Right kidney (tissue), 1 donor: ENCODE results near the gene ADGRA1.
"Not testable (repeated sequence)": the region's sequence is repeated elsewhere in the genome, so short reads cannot be mapped to it uniquely, and the experiment has no call there.

Experiments
- DNase-seq: peaks from one replicate; pipeline ENCODE4 v3.0.0-alpha.2; 2016

ADGRA1 gene

DNA sequence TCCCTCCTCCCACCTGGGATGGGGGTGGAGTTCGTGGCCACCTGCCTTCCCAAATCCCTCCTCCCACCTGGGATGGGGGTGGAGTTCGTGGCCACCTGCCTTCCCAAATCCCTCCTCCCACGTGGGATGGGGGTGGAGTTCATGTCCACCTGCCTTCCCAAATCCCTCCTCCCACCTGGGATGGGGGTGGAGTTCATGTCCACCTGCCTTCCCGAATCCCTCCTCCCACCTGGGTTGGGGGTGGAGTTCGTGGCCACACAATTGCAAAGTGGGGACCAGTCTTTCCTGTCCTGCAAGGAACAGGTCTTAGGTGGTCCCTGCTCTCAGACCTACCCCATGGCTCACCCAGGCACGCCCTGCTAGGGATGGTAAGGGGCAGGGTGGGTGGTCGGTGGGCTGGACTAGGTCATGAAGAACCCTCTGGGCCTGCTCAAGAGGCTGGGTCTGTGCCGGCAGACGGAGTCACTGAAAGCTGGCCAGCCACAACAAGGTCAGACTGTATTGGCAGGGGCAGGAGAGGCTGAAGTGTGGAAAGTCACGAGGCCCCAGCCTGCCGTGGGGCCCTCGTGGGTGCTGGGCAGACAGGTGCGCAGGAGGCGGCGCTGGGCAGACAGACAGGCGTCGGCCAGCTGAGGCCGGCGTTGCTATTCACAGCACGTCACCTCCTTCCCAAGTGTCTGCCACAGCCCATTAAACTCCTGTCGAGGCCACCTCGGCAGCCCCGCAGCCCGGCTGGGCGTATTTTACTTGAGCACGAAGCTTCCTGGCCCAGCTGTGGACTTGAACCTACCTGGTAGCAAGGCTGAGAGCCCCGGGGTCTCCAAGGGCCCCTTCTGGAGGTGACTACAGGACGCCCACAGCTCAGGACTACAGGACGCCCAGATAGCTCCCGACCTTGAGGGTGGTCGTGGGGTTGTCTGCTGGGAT is 76.4 kb downstream of the ADGRA1 start:
- no peak for DNase-seq

DNA sequence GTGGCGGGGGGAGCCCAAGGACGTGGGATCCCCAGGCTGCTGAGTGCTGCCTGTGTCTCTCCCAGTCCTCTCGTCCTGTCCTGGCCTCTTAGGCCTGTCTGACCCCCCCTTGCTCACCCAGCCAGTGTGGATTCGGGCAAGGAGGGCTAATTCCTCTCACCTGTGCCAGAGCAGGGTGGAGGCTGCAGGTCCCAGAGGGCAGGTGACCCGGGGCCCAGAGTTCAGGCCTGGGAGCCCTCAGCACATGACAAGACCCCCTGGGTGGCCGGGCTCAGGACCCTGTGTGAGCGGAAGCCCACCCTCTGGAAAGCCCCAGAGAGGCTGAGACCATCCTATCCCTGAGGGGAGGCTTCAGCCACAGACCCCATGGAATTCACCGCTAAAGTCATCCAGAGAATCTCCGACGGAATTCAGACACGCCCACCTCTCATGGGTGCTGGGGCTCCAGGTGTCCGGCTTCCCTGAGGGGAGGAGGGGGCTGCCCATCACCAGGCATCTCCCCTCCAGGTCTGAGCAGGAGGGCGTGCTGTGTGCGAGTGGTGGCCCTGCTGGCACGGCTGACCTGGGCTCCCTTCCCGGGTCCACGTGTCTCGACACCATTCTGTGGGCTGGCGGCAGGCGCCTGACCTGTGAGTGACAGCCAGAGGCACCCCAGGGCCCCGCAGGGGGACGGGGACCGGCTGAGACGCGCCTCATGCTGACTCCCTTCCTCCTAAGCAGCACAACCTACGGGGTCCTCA is 77.3 kb downstream of the ADGRA1 start:
- no peak for DNase-seq

DNA sequence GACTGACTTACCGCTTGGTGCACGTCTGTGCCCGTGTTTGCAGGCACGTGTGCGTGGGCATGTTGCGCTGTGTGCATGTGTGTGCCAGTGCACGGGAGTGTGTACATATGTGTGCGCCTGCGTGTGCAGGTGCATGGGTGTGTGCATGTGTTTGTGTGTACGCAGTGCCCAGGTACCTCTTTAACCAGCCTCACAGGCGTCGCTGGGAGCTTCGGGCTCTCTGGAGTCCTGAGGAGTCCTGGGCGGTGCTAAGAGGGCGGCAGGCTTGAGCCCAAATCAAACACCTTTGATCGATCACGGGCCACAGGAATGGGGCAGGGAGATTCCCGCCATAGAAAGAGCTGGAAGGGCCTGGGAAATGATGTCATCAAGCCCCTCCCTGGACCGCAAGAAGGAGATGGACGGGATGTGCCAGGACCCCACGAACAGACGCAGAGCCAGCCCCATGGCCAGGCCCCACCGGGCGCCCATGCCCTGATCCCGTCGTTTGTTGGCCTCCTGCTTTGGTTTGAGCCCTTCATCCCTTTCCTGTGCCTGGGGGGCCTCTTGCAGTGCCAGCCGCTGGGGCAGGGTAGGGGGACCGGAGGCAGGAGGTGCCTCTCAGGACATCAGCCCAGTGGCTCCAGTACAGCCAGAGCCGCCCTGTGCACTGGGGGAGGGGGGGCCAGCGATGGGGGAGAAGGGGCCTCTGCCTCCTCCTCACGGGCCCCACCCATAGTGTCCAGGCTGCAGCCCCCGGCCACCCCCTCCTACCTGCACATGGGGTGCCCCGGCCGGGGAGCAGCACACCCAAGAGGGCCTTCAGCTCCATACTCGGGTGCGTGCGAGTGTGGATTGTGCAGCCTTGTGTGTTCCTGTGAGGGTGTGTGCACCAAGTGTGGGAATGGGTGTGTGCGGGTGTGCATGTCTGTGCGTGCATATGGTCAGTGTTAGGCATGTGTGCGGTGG is 78.1 kb downstream of the ADGRA1 start:
- DNase-seq = no peak

DNA sequence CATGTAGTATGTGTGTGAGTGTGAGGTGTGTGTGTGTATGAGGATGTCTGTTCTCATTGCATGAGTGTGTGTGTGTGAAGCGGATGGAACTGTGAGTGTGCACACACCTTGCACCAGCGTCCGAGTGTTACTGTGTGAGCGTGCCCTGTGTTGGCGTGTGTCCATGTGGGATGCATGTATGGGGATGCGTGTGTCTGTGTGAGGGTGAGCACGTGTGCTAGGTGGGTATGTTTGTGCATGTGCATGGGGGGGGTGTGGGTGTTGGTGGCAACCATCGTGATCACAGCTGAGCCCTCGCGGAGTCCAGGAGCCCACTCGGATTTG is 78.7 kb downstream of the ADGRA1 start:
- no peak for DNase-seq

DNA sequence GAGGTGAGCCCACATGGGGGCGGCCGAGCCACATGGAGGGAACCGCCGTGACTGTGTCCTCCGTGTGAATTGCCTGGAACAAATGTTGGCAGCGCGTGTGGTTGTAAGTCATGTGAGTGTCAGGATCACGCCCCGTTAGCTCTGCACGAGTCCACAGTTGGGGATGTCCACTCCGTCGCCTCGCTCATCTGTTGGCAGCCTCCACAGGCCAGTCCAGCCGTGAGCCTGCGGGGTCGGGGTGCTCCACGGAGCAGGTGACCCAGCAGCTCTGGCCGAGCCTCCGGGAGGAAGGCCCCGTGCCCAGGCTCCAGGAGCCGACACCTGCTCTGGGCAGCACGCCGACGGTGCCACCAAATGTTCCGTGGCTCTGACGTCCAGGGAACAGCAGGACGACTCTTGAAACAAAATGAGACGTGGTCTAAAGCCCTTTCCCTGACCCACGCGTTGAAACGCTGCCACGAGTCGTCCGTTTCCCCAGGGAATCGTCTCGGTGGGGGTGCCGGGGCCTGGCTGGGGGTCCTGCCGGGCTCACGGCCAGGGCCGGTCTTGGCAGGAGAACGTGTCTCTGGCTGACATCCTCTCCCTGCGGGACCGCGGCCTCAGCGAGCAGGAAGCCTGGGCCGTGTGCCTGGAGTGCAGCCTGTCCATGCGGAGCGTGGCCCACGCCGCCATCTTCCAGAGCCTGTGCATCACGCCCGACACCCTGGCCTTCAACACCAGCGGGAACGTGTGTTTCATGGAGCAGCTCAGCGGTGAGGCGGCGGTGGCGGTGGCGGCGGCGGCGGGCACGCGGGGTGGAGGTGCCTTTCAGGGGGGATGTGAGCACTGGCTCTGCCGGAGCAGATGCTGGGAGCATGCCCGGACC is 79.3 kb downstream of the ADGRA1 start:
- no peak for DNase-seq

DNA sequence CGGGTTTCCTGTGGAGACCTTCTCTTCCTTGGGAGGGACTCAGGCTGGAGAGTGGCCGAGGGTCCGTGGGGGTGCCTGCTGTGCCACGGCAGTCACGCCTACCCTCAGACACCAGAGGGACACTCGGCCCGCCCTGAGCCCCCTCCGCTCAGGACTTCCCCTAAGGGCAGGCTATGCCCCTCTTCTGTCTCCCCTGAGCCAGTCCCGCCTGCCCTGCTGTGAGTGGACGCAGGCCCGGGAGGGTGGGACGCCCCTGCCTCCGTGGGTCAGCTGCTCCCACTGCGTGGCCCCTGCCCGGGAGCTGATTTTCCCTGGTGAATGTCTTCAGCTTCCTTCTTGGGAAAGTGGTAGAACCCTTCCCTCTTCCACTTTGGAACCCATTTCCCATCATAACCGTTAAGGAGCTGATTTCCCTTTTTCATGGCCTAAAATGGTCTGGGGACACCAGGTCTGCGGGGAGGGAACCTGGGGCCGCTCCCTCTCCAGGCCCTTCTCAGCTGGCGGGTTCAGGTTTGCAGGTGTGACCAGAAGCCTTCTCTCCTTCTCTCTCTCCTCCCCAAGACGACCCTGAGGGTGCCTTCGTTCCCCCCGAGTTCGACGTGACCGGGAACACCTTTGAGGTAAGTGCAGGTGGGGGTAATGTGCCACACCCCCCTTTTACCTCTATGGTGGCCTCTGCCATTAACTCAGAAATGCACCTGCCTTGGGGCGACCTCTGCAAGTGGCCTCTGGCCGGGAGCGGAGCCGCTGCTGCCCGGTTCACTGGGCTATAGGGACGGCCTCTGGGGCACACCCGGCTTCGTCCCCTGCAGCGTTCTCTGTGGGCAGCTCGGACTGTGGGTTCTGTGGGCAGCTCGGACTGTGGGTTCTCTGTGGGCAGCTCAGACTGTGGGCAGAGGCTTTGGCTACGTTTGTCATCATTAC is 80.2 kb downstream of the ADGRA1 start:
- DNase-seq = no peak

DNA sequence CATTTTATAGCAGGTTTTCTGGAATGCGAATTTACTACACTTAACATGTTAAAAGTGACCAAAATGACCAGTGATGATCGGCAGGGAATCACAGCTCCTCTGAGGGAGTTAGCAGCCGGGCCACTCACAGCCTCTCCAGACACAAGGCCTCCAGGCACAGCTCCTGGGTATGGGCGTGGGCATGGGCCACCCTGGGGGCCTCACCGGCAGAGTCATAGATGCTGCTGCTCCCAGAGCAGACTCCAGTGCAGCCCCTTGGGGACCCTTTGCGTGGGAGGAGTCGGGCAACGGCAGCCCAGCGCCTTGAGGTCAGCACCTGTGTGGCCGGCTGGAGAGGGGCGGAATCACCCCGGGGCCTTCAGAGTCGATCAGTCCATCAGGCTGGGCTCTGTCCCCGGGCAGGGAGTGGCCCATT is 80.9 kb downstream of the ADGRA1 start:
- no peak for DNase-seq

DNA sequence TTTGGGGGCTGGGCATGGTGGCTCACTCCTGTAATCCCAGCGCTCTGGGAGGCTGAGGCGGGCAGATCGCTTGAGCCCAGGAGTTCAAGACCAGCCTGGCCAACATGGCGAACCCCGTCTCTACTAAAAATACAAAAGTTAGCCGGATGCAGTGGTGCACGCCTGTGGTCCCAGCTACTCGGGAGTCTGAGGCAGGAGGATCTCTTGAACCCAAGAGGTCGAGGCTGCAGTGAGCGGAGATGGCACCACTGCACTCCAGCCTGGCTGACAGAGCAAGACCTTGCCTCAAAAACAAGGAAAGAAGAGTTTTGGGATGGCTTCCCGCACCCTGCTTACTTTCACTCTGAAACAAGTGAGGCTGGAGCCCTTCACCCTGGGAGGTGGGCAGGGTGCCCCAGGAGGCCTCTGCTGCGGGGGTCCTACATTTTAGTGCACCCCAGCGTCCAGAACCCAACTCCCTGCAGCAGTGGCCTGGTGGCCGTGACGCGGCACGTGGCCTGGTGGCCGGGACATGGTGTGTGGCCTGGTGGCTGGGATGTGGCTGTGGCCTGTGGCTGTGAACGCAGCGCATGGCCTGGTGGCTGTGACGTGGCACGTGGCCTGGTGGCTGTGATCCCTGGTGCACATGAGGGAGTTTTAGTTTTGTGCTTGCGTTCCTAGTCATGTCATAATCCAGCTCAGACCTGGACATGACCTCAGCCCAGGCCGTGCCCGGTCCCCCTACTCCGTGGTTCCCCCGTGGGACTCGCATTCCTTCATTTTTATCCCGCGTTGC is 81.6 kb downstream of the ADGRA1 start:
- DNase-seq = no peak

DNA sequence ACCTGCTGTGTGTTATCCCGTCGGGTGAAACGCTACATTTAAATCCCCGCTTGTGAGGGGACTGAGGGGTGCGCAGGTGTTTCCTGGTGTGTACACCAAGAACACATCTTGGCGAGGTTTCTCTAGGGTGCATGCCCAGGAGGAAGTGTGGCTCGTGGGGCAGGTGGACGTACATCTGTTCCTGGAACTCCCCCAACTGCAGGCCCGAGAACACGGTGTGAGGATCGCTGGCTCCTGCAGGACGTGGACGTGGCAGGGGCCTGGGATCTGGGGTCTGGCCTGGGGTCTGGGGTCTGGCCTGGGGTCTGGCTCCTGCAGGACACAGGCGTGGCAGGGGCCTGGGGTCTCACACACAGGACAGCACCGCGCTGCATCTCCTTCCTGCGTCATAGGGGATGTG is 82.4 kb downstream of the ADGRA1 start:
- no peak for DNase-seq

DNA sequence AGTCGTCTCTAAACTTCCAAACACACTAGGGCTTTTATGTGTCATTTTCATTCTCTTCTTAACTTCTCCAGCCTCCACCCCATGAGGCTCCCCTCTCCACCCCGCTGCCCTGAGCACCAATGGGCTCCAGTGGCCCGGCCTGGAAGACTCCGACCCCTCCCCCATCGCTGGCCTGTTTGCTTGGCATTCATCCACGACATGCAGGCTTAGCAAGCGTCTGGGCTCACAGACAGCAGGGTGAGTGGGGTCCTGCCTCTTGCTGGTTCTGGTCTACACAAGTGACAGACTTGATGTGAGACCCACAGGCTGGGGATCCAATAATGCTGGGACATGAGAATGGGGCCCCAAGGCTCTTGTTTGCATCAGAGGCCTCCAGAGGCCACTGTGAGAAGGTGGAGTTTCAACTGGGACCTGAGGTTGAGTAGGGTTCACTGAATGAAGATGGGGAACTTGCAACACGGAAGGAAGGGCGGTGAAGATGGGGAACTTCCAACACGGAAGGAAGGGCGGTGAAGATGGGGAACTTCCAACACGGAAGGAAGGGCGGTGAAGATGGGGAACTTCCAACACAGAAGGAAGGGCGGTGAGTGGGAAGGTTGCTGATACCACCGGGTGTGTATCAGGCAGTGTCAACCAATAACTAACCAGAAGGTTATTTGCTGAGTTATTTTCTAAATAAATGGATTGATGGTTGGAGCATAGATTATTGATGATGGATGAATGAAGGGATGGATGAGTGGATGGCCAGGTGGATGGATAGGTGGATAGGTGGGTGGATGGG is 86.3 kb downstream of the ADGRA1 start:
- DNase-seq = no peak

DNA sequence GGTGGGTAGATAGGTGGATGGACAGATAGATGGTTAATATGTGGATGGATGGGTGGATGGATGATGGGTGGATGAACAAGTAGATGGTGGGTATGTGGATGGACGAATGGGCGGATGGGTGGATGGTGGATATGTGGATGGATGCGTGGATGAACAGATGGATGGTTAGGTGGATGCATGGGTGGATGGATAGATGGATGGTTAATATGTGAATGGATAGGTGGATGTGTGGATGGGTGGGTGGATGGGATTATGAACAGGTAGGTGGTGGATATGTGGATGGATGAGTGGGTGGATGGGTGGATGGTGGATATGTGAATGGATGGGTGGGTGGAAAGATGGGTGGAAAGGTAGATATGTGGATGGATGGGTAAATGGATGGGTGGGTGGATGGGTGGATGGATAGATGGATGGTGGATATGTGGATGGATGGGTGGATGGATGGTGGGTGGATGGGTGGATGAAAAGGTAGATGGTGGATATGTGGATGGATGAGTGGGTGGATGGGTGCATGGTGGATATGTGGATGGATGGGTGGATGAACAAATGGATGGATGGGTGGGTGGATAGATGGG is 87.1 kb downstream of the ADGRA1 start:
- no peak for DNase-seq

DNA sequence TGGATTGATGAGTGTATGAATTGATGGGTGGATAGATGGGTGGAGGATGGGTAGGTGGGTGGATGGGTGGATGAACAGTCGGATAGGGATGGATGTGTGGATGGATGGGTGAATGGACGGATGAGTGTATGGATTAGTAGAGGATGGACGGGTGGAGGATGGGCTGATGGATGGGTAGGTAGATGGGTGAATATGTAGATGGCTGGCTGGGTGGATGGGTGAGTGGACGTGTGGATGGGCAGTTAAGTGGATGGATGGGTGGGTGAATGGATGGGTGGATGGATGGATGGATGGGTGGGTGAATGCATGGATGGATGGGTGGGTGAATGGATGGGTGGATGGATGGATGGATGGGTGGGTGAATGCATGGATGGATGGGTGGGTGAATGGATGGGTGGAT is 87.9 kb downstream of the ADGRA1 start:
- DNase-seq = not testable (repeated sequence)

DNA sequence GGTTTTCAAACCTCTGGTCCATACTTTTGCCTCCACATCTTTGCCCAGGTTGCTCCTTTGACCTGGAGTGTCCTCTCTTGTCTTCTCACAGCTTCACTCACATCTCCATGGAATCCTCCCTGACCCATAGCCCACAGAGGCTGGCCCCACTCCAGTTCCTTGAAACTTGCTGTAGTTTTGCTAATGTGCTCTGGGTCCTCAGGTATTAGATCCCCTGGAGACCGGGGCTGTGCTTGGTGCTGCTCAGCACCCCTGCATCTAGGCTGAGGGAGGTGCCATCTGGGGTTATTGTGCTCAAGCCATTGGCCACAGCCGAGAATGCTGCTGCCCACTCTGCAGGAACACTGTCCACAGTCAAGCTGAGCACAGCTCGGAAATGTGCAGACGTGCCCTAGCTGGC is 88.8 kb downstream of the ADGRA1 start:
- DNase-seq = no peak

DNA sequence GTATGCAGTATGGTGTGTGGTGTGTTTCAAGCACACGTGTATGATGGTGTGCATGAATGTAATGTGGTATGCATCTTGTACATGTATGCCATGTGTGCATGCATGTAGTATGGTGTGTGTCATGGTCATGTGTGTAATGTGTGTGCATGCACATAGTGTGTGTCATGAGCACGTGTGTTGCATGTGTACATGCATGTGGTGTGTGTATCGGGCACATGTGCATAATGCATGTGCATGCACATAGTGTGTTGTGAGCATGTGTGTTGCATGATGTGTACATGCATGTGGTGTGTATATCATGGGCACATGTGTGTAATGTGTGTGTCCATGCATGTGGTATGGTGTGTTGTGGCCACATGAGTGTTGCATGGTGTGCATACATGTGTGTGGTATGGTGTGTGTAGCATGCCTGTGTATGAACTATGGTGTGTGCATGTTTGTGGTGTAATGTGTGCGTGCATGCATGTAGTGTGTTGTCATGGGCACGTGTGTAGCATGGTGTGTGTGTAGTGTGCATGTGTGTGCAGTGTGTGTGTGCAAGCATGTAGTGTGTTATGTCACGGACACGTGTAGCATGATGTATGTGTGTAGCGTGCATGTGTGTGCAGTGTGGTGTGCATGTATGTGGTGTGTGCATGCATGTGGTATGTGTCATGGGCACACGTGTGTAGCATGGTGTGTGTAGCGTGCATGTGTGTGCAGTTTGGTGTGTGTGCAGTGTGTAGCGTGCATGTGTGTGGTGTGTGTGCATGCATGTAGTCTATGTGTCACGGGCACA is 89.8 kb downstream of the ADGRA1 start:
- no peak for DNase-seq

DNA sequence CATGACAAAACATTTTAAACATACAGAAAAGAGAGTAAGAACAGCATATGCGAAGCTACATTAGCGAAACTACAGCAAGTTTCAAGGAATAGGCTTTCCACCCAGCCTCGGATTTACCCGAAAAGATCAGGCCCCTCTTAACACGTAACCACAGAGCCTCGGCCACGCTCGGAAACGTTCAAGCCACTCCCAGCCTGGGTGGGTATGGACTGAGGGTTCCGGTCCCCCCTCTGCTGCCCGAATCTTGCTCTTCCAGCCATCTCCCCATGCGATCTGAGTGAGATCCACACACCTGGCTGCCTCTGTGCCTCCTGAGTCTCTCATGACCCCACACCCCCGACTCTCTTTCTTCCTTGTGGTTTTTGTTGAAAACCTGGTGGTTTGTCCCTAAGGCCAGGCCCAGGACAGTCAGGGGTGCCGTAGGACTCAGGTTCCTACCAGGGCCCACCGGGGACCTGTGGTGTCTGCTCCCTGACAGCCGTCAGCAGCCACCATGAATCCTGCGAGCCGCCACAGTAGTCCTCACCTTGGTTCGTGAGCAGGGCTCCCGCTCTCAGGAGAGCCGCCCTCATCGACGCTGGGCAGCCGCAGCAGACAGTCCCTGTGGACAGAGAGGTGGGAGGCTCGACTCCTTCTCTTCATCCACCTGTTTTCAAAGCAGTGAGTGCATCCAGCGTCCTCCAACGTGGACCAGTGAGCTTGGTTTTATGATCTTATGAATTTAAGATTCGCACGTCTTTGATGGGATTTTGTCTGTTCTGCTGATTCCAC is 90.8 kb downstream of the ADGRA1 start:
- DNase-seq = no peak

DNA sequence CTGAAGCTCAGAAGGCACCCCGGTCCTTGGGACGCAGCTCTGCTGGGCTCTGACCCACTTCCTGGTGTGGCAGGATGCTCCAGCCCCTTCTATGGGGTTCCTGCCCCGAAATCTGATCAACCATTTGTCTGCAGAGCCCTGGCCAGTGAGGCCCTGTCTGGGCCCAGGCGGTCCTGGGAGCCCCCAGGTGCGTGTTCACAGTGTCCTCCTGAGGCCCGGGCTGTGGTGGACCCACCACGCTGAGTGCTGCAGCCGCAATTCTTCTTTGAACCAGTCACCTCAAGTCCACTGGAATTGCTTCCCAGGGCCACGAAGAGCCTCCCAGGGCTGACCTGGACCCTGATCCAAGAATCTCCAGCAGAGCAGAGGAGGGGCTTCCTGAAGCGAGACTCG is 91.4 kb downstream of the ADGRA1 start:
- DNase-seq = no peak

DNA sequence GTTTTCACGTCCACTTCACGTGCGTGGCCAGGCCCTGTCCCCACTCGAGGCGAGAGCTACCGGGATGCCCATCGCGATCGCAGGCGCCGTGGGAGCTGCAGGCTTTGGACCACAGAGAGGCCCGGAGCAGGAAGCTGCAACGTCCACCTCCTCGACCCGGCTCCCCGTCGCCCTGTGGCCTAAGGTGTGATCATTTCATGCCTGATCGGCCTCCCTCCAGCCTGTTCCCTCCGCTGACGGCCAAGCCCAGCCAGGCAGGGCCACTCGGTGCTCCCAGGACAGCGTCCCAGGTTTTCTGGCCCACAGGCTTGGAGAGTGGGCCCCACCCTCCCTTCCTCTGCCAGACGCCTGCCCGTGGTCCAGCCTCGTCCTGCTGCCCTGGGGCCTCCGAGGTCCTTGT is 91.9 kb downstream of the ADGRA1 start:
- no peak for DNase-seq
